ENCODE data around the gene MGAT4A. TPM values are rescaled to one million over a fixed set of nuclear protein-coding genes. Genes with fewer than 3 reads are reported as not detected.

MGAT4A gene
- total and polyA plus RNA-seq, 9 of the 15 experiments (the other 6 are each of a cell fraction or from before 2014, with no cell fraction given), result 0.03 to 0.53 (median 0.18) TPM; not detected in 2

DNA sequence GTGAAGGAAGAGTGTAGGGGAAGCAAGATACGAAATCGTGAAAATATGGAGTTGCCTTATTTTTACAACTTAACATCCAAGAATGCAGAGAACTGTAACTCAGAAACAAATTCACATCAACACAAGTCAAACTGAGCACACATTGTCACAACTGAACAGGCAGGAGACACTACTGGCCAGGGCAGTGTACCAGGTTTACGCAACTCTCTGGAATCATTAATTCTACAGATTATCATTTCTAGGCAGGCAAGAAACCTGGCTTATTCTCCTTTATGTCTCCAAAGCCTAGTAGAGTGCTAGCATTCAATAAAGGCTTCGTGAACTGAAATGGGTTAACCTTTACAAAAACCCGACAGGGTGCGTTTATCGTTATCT is 123.2 kb downstream of the MGAT4A start:
- H3K4me1 ChIP-seq (replicated peaks in 1 of 2; ENCODE audit: control insufficient read depth in 2 of 2, insufficient read depth in 2 of 2, low read length in 2 of 2), result peaks cover 17 to 28% of the 10 kb centered on the region in 2 experiments
- H3K79me2 ChIP-seq (ENCODE audit: control insufficient read depth, insufficient read depth, low read length), result peaks cover 64% of the 10 kb centered on the region
- TSS peak; percentile 73 for BruUV-seq (replicated peaks)
- TF ChIP-seq ZNF24 (IDR thresholded peaks at IDR 0.05) (peak; percentile 11; the same call in 1 of the 2 replicates), ZNF143 (CRISPR knock-in tag; IDR thresholded peaks at IDR 0.05) (peak; percentile 36; the same call in 1 of the 2 replicates), MIER1 (IDR thresholded peaks at IDR 0.05; ENCODE audit: low read depth) (0 out of 2 replicates have a peak, but pooled peaks have one; percentile 33), NFATC3 (IDR thresholded peaks at IDR 0.05) (no peak), HSF4 (CRISPR knock-in tag; IDR thresholded peaks at IDR 0.05; ENCODE audit: borderline replicate concordance) (no peak), CEBPB (tag; IDR thresholded peaks at IDR 0.05) (peak; percentile 78), FOS (IDR thresholded peaks at IDR 0.05; ENCODE audit: extremely low read depth, insufficient read length) (no peak), SMARCC2 (IDR thresholded peaks at IDR 0.05; ENCODE audit: low read depth) (no peak), CEBPG (CRISPR knock-in tag; IDR thresholded peaks at IDR 0.05) (0 out of 2 replicates have a peak, but pooled peaks have one; percentile 16), CEBPG (tag; conservative IDR thresholded peaks at IDR 0.05 in 1 of 2, IDR thresholded peaks at IDR 0.05 in 1 of 2) (peak in 1 of 2 experiments; percentile 77; a peak in 2 of 4 replicates), ZNF263 (CRISPR knock-in tag; IDR thresholded peaks at IDR 0.05; ENCODE audit: borderline replicate concordance) (no peak), ZNF699 (CRISPR knock-in tag; IDR thresholded peaks at IDR 0.05; ENCODE audit: insufficient replicate concordance) (no peak), DNMT1 (IDR thresholded peaks at IDR 0.05) (no peak), ZNF589 (CRISPR knock-in tag; IDR thresholded peaks at IDR 0.05; ENCODE audit: low read depth) (no peak), SNIP1 (IDR thresholded peaks at IDR 0.05; ENCODE audit: low read depth) (no peak), BRF1 (IDR thresholded peaks at IDR 0.05; ENCODE audit: borderline replicate concordance, extremely low read depth, insufficient read length) (no peak)
- TF ChIP-seq, protein P1, sequence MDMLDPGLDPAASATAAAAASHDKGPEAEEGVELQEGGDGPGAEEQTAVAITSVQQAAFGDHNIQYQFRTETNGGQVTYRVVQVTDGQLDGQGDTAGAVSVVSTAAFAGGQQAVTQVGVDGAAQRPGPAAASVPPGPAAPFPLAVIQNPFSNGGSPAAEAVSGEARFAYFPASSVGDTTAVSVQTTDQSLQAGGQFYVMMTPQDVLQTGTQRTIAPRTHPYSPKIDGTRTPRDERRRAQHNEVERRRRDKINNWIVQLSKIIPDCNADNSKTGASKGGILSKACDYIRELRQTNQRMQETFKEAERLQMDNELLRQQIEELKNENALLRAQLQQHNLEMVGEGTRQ (CRISPR knock-in tag; IDR thresholded peaks at IDR 0.05), result no peak
- TF ChIP-seq, protein P2, sequence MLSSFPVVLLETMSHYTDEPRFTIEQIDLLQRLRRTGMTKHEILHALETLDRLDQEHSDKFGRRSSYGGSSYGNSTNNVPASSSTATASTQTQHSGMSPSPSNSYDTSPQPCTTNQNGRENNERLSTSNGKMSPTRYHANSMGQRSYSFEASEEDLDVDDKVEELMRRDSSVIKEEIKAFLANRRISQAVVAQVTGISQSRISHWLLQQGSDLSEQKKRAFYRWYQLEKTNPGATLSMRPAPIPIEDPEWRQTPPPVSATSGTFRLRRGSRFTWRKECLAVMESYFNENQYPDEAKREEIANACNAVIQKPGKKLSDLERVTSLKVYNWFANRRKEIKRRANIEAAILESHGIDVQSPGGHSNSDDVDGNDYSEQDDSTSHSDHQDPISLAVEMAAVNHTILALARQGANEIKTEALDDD (IDR thresholded peaks at IDR 0.05), result 0 out of 2 replicates have a peak, but pooled peaks have one; percentile 36
- peak overlapping the region; percentile 99 for H3K4me3 ChIP-seq
- peak overlapping the region; percentile 99 for H3K4me2 ChIP-seq (ENCODE audit: insufficient read depth, low read length)
- H3K9me3 ChIP-seq (replicated peaks; ENCODE audit: control insufficient read depth, insufficient read depth, low read depth, low read length), result no peaks in the 10 kb centered on the region
- no peaks in the 10 kb centered on the region for H3K27me3 ChIP-seq (ENCODE audit: control insufficient read depth in 2 of 2, insufficient read depth in 2 of 2, low read length in 2 of 2)
- in situ Hi-C loops (cut with MboI) (no loop called here), intact Hi-C loops (cut with micrococcal nuclease) (no loop called here)
- peaks cover 58% of the 10 kb centered on the region for H3K36me3 ChIP-seq (ENCODE audit: control insufficient read depth, insufficient read depth, low read length)
- no peaks in the 10 kb centered on the region; the same call in 1 of the 2 replicates for H4K20me1 ChIP-seq (replicated peaks; ENCODE audit: control insufficient read depth, insufficient read depth, low read length)
- peak overlapping the region; percentile 94 to 99 for H3K9ac ChIP-seq (ENCODE audit: insufficient read depth in 1 of 2, low read depth in 2 of 2, low read length in 2 of 2)
- H3K27ac ChIP-seq (ENCODE audit: extremely low read depth, low read depth, low read length), result peak overlapping the region; percentile 90
- DNase-seq (ENCODE audit: extremely low read depth in 1 of 4, low spot score in 3 of 4) (no peak), ATAC-seq (peak; percentile 28), FAIRE-seq (no peak)
- peaks cover 5% of the 10 kb centered on the region for H3K9me1 ChIP-seq (ENCODE audit: control insufficient read depth, insufficient read depth, low read length)
- POLR2A ChIA-PET, result interaction anchor here (0.7 to 1.3 kb wide), 4 partner anchors 9 to 223 kb away, joined by 3 to 5 read pairs (median 4); no protein-coding TSS in a partner anchor
- CTCF ChIA-PET (ENCODE audit: low intra/inter-chr PET ratio), result no interaction called here
- peak overlapping the region; percentile 95 for H2AFZ ChIP-seq (ENCODE audit: low read depth, low read length)
- WGBS (ENCODE audit: insufficient coverage, low coverage, missing lambda C conversion rate), result 1% methylated on average over 7 of the region's 7 CpGs

Data from K562 (cell line).